ENCODE data around the gene MACROD1. TPM values are rescaled to one million over a fixed set of nuclear protein-coding genes. Genes with fewer than 3 reads are reported as not detected.

Gene MACROD1
- total RNA-seq, 1 donor from 2014 or later, result 39.4 TPM

DNA sequence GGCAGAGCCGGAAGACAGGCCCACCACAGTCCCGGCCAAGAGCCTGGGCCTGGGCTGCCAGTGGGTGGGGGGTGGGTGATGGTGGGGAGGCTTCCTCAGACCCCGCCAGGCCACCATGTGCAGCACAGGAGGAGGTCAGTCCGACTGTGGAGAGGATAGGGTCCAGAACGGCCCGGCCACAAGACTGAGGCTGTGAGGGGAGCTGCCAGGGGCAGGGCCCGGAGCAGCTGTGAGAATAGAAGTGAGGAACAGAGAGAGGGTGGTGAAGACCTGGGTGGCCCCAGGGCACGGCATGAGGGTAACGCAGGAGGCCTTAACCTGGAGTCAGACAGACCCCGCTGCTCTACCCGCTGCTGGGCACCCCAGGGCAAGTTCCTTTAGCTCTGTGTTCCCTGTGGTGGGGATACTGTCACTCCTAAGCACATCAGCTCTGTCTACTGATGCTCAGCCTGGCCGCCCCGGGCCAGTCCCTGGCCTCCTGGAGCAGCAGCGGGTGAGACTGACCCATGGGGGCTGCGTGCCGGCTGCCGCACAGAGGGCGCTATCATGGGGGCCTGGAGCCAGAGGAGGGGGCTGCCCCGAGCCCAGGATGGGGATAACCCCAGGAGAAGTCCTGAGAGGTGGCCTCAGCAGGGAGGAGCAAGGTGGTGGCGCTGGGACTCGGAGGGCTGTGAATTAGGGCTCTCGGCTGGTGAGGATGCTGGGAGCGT lies 42.3 kb upstream of the MACROD1 start:
- peak overlapping the region; percentile 66 for H3K27ac Mint-ChIP-seq
- no peak overlapping the region for H3K4me3 Mint-ChIP-seq
- no peaks in the 10 kb centered on the region for H3K9me3 Mint-ChIP-seq
- DNase-seq (ENCODE audit: low spot score in 2 of 2, unreplicated experiment in 2 of 2), result no peak
- H3K27me3 Mint-ChIP-seq (ENCODE audit: low read depth), result no peaks in the 10 kb centered on the region
- TF ChIP-seq CTCF (IDR thresholded peaks at IDR 0.05; ENCODE audit: unreplicated experiment), result no peak
- peaks cover 9% of the 10 kb centered on the region for H3K4me1 Mint-ChIP-seq
- peaks cover 13% of the 10 kb centered on the region for H3K36me3 Mint-ChIP-seq

DNA sequence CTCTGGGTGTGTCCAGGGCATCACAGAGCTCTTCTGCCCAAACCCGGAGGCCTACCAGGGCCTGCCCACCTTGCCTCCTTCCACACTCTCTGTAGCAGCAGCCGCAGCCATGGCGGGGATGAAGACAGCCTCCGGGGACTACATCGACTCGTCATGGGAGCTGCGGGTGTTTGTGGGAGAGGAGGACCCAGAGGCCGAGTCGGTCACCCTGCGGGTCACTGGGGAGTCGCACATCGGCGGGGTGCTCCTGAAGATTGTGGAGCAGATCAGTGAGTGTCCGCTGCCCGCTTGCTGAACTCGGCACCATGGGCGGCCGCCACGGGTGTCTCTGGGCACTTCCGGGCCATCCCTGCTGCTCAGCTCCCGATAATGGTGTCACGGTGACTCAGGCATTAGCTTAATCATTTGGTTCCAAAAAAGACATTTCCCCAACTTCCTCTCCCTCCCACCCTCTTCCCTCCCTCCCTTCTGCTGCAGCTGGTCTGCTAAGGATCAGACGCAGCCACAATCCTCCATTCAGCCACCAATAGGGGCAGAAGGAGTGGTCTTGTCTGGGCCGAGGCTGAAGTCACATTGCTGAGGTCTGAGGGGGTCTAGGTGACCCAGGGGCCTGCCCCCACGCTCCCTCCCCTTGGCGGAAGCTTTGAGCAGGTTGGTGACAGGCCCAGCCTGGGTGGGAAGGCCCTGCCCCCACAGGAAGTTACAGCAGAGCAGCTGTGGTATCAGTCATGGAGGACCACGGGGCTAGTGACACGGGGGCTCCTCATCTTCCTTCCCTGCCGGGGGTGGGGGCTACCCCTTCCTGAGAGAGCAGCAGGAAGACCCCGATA lies 41.6 kb upstream of the MACROD1 start:
- DNase-seq (ENCODE audit: low spot score in 2 of 2, unreplicated experiment in 2 of 2), result no peak
- Mint-ChIP-seq H3K27ac (peak overlapping the region; percentile 66), H3K4me3 (no peak overlapping the region), H3K27me3 (ENCODE audit: low read depth) (no peaks in the 10 kb centered on the region), H3K9me3 (no peaks in the 10 kb centered on the region), H3K36me3 (peaks cover 17% of the 10 kb centered on the region), H3K4me1 (peaks cover 9% of the 10 kb centered on the region)
- no peak for TF ChIP-seq CTCF (IDR thresholded peaks at IDR 0.05; ENCODE audit: unreplicated experiment)

GRCh38 chr11:64206457-64207255 lies 40.7 kb upstream of the MACROD1 start, which contains the start of gene FERMT3:
Gene FERMT3 (plus strand): TSS chr11:64206721. CDS start chr11:64207365, 644 bp downstream.
- H3K9me3 Mint-ChIP-seq, result no peaks in the 10 kb centered on the region
- no peak for TF ChIP-seq CTCF (IDR thresholded peaks at IDR 0.05; ENCODE audit: unreplicated experiment)
- H3K4me3 Mint-ChIP-seq, result no peak within 1 kb of the TSS
- no peaks in the 10 kb centered on the region for H3K27me3 Mint-ChIP-seq (ENCODE audit: low read depth)
- peaks cover 9% of the 10 kb centered on the region for H3K4me1 Mint-ChIP-seq
- peak within 1 kb of the TSS; percentile 66 for H3K27ac Mint-ChIP-seq
- peaks cover 21% of the 10 kb centered on the region for H3K36me3 Mint-ChIP-seq
- DNase-seq (ENCODE audit: low spot score in 2 of 2, unreplicated experiment in 2 of 2), result no peak

DNA sequence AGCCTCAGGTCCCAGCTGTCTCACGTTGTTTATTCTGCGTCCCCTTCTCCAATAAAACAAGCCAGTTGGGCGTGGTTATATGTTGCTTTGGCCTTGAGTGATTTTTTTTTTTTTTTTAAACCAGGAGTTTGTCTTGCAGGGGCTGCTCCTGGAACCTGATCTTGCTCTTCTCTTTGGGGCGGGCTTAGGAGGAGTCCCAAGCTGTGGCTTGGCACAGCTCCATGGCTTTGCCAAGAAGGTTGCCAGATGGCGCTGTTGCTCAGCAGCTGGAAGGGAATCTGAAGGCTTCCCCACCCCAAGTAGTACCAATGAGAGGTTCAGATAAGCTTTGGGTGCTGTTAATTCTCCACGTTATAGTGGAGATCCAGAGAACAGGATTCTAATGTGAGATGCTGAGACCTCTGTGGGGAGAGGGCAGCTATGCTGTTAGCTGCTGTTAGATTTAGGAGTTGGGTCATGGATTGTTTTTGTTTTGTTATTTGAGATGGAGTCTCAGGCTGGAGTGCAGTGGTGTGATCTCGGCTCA lies 38.6 kb upstream of the MACROD1 start:
- H3K36me3 Mint-ChIP-seq, result peaks cover 32% of the 10 kb centered on the region

More for the DNA sequence above, 38.6 kb upstream of the MACROD1 start:
- peaks cover 9% of the 10 kb centered on the region for H3K4me1 Mint-ChIP-seq
- DNase-seq (ENCODE audit: low spot score in 2 of 2, unreplicated experiment in 2 of 2), result peak in 1 of 2 experiments; percentile 59
- H3K27me3 Mint-ChIP-seq (ENCODE audit: low read depth), result no peaks in the 10 kb centered on the region
- peak overlapping the region; percentile 67 for H3K27ac Mint-ChIP-seq
- no peak for TF ChIP-seq CTCF (IDR thresholded peaks at IDR 0.05; ENCODE audit: unreplicated experiment)
- no peak overlapping the region for H3K4me3 Mint-ChIP-seq
- no peaks in the 10 kb centered on the region for H3K9me3 Mint-ChIP-seq

Data from mesothelial cell of epicardium (in vitro differentiated cells).